Heart left ventricle (tissue), 13 donors: Measurements from ENCODE around the gene SLC6A4.

ENCODE experiments used
- CTCF ChIP-seq, 12 donors: fragments of 200-600 bp; sonication (generic) in 4 of 12; IDR thresholded peaks; one replicate each; pipeline versions ENCODE4 v1.5.0 to v1.8.0; 2018 to 2022; ENCODE audit warnings: antibody characterized with exemption in 12 of 12, mild to moderate bottlenecking in 5 of 12
- POLR2A ChIP-seq, 2 donors: fragments of 450-650 bp; IDR thresholded peaks; one replicate each; pipeline ENCODE4 v1.6.1; 2017; ENCODE audit warnings: antibody characterized with exemption in 2 of 2, mild to moderate bottlenecking in 2 of 2, moderate library complexity in 2 of 2
- donor health status: ischemic (EF 13 %, LVEDD 7.1; RV severe dilation, severe dysfunction).
- donor health status: DM: no; HTN: yes; CAD: no.
- donor health status: DM: no; HTN: no; CAD: no.
- donor health status: ischemic (EF 25% LVEDD 6.9; RV normal size, moderate dysfunction).
- donor health status: ischemic (EF 25% LVEDD 5.7; RV mildly dilated, moderate dysfunction).
- donor health status: ischemic (EF 35%, LVEDD 5.7; RV mildly dilated, moderate dysfunction).
- donor health status: nonischemic (EF 11% LVEDD 7.7; RV severe dilation, severe dysfunction).
- donor health status: DM: yes; HTN: yes; CAD: no.
- donor health status: PGD.
- donor health status: ischemic (EF 29% LVEDD 5.4; RV normal size, mild dysfunction).
- donor health status: nonischemic (EF 23%, LVEDD 6.1; RV moderate dilation, normal function).

GRCh38 chr17:30271102-30271501, 35.6 kb upstream of the SLC6A4 start:
- no peak for TF ChIP-seq CTCF (IDR thresholded peaks at IDR 0.05)
- no peak for TF ChIP-seq POLR2A (IDR thresholded peaks at IDR 0.05)
